Right cardiac atrium (tissue), 5 donors: ENCODE data around the gene CFAP77. TPM values are rescaled to one million over a fixed set of nuclear protein-coding genes. Genes with fewer than 3 reads are reported as not detected.

ENCODE experiments used
- ATAC-seq, 2 donors: fragments of 200-7000 bp; cut with Tn5 transposase; one replicate each; pipeline versions ENCODE4 v1.8.0 to v1.9.1; 2020; ENCODE audit warnings: moderate library complexity in 2 of 2, mild to moderate bottlenecking in 1 of 2
- DNase-seq, 3 donors: peaks; one replicate each; pipeline ENCODE4 v3.0.0-alpha.2; 2020
- H3K27ac ChIP-seq: one replicate; pipeline ENCODE4 v1.5.1; 2013; ENCODE audit warnings: mild to moderate bottlenecking, low read length, control low read depth, moderate library complexity
- H3K27me3 ChIP-seq: one replicate; pipeline ENCODE4 v1.6.1; 2013; ENCODE audit not compliant: control insufficient read depth, insufficient read depth
- H3K4me1 ChIP-seq: one replicate; pipeline ENCODE4 v1.6.1; 2013; ENCODE audit warnings: low read length; ENCODE audit not compliant: control insufficient read depth, insufficient read depth
- H3K4me3 ChIP-seq: one replicate; pipeline ENCODE4 v1.5.1; 2013; ENCODE audit warnings: low read length, control low read depth
- H3K9me3 ChIP-seq: one replicate; pipeline ENCODE4 v1.6.1; 2013; ENCODE audit warnings: low read length; ENCODE audit not compliant: control insufficient read depth
- WGBS: extraction: QIAGEN DNeasy Blood & Tissue Kit; methylation state at CpG from one replicate; pipeline ENCODE4 v1.1.7; 2013; 5-methylcytosine and 5-hydroxymethylcytosine counted together
- intact Hi-C, 4 donors: fragments of 100-400 bp; cut with DNase I; formaldehyde crosslinking; loops; one replicate each; pipeline versions ENCODE4 v1.11.0 to v1.14.0; 2022 to 2023
- polyA plus RNA-seq: library from polyadenylated mRNA; stranded (reverse); fragments of 200-250 nt; gene quantifications from one replicate; pipeline ENCODE4 v1.2.3, GENCODE V29; 2013
- total RNA-seq, 4 donors: library from RNA; stranded (reverse); fragmentation: NEBNext Ultra II Directional; extraction: Animal tissue kit (Norgen Biotek cat#: 25700); gene quantifications; one replicate each; pipeline ENCODE4 v1.2.1, GENCODE V29; 2021
- donor health status: healthy with polysubstance abuse.
- donor health status: DM: no; HTN: yes; CAD: no.
- donor health status: DM: no; HTN: no; CAD: no.
- donor health status: DM: no; HTN: yes; CAD: no; lungs with severe emphysema.
- donor health status: DM: yes; HTN: yes; CAD: no.

The CFAP77 gene
- total and polyA plus RNA-seq, 5 donors = 2.3 to 6.5 (median 4.3) TPM

DNA sequence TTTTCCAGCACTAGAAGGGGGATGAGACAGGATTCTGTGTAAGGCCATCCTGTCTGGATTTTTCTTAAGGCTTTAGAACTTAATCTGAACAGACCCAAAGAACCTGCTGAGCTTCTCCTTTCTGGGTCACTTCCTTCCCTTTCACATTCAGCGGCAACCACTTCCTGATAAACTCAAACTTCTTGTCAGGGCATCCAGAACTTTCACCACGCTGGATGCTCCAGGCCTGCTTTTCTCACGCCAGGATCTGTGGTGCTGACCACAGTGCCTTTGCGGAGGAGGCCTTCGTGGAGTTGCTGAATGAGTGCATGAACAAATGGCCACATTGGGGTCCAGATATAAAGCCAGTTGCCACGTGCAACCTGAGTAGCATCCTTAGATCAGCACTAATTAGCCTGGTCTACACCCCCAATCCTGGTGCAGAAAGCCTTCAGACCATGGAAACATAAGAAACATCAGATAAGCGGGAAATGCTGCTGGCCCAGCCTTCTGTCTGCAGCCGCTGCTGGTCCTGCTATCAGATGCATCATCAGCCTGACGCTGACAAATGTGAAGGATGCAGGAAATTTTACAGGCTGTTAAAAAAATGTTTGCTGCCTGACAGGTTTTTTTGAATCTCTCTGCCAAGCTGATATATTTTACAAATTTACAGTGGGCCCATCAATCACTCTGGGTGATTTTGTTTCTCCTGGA lies 97.1 kb downstream of the CFAP77 start:
- Histone ChIP-seq H3K27me3 (no peaks in the 10 kb centered on the region), H3K9me3 (no peaks in the 10 kb centered on the region), H3K4me3 (no peak overlapping the region), H3K4me1 (no peaks in the 10 kb centered on the region), H3K27ac (no peak overlapping the region)
- DNase-seq (no peak), ATAC-seq (no peak)
- intact Hi-C loops = loop anchor here in 3 of 4 donors (2.0 to 10.0 kb wide), 5 partner anchors 70 to 295 kb away; partner anchors contain the start of gene CFAP77 (in 1 of the 3)
- WGBS = 56% methylated on average over 9 of the region's 9 CpGs

DNA sequence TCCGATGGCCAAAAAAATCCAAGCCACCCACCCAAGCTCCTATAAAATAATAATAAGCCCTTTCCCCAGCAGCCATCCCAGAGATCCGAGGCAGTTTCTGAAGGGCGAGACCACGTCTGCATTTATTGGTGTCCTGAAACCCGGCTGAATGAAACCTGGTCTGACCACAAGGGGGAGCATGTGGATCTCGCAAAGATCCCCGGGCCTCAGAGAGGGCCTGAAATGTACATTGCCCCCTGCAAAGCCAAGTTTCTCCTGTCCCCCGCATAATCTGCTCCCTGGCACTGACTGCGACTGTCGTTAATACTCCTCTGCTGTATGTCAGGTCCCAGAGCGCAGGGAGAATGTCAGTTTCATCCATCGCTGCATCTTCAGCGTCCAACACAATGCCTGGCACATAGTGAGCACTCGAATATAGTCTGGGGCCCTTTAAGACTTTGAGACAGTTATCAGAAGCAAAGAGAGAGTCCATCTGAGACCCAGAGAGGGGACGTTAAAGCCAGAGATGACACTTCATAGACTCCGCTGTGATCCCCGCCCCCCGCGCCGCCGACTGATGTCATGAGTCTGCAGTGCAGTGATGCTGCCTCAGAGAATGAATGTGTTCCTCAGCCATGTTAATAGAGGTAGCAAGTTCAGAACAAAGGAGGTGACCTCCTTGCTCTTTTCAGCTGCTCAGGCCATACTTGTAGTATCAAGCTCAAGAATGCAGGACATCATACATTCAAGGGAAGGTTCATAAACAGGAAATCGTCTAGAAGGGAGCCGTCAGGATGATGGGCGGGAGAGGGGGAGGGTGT lies 97.9 kb downstream of the CFAP77 start:
- Histone ChIP-seq H3K27me3 (no peaks in the 10 kb centered on the region), H3K4me1 (no peaks in the 10 kb centered on the region), H3K4me3 (no peak overlapping the region), H3K9me3 (no peaks in the 10 kb centered on the region), H3K27ac (no peak overlapping the region)
- 43% methylated on average over 24 of the region's 24 CpGs for WGBS
- intact Hi-C loops = loop anchor here in 3 of 4 donors (2.0 to 10.0 kb wide), 6 partner anchors 67 to 294 kb away; partner anchors contain the start of gene CFAP77 (in 1 of the 3)
- peak; percentile 46 to 65 for ATAC-seq
- peak in 2 of 3 donors; percentile 48 to 84 for DNase-seq

DNA sequence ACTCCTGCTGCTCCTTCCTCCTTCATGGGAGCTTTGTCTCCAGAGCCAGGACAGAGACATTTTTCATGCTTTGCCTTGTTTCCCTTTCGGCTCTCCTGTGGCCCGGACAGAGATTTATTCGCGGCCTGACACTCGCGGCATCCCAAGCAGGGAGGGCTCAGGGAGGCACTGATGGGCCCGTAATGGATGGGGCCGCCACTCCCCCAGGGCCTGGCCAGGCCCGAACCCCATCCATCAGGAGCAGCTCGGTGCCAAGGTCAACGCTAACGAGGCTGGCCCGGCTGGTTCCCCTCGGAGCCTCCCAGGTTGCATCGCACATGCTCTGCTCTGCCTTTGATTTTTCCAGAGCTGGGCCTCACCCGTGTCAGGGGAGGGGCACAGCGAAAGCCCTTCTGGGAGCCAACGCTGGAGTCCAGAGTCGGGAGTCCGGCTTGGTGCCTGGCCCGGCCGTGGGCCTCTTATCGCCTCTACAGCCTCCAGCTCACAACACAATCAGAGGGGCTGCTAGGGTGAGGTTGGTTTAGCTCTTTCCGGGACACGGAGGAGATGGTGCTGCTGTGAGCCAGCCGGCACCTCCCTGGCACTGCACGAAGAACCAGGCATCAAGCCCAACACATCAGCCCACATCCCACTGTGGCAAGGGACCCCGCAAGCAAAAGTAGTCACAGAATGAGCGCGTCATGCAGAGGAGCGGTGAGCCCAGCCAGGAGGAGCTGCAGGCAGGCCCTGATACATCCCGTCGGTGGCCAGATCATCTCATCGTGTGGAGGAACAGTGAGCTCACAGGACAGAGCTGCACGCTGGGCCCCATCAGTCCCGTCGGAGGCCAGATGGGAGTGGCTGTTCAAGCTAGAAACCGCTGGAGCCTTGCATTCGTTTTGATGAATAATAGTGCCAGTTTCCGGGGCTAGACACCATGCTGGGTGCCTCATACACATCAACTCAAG lies 100.2 kb downstream of the CFAP77 start:
- Histone ChIP-seq H3K9me3 (no peaks in the 10 kb centered on the region), H3K27me3 (no peaks in the 10 kb centered on the region), H3K4me3 (no peak overlapping the region), H3K4me1 (no peaks in the 10 kb centered on the region), H3K27ac (no peak overlapping the region)
- intact Hi-C loops = loop anchor here (2.0 to 10.0 kb wide), 6 partner anchors 55 to 292 kb away; partner anchors contain the start of gene CFAP77 (in 1 of the 4)
- no peak for DNase-seq
- ATAC-seq = no peak
- 57% methylated on average over 40 of the region's 40 CpGs for WGBS

DNA sequence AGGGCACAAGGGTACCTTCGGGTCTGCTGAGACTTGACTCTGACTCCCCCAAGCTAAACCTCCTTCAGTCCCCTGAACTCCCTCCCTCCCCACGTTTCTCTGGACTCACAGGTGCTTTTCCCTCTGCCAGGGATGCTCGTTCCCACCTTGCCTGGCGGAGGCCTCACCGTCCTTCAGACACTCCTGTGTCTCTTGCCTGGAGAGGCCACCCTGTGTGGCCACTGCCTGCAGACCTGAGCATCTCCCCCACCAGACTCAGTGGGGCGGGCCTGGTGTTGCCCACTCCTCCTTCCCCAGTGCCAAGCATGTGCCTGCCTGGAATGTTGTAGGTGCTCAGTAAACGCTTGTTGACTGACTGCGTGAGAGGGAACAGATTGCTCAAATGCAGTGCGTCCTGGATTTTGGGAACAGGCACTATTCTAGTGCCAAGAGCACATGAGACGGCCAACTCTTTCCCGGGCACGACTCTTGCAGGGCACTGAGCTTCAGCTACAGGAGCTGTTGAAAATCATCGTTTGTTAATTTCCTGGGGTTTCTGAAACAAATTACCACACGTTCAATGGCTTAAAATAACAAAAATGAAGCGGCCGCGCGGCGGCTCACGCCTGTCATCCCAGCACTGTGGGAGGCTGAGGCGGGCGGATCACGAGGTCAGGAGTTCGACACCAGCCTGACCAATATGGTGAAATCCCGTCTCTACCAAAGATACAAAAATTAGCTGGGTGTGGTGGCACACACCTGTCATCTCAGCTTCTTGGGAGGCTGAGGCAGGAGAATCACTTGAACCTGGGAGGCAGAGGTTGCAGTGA lies 101.4 kb downstream of the CFAP77 start:
- Histone ChIP-seq H3K27me3 (no peaks in the 10 kb centered on the region), H3K4me3 (no peak overlapping the region), H3K27ac (no peak overlapping the region), H3K4me1 (no peaks in the 10 kb centered on the region), H3K9me3 (no peaks in the 10 kb centered on the region)
- 88% methylated on average over 25 of the region's 25 CpGs for WGBS
- intact Hi-C loops = loop anchor here in 1 of 4 donors (10.0 kb wide), 1 partner anchor 53 kb away; no protein-coding TSS in a partner anchor
- no peak for DNase-seq
- ATAC-seq = no peak

DNA sequence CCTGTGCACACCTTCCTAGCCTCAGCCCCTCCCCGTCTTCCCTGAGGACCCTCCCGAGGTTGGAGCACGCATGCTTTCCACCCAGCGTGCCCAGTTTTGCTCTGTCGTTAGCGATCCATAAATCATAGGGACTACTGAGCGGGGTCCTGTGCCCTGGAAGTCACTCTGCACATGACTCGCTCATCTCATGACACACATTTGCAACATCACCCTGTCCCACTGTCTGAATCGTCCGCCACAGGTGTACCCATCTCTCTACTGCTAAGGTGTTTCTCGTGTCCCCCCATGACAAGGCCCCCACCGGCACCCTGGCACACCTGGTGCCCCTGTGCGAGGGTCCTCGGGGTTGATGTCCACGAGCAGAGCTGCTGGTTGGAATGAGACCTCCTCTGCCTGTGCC lies 103.4 kb downstream of the CFAP77 start:
- no peak overlapping the region for H3K27ac ChIP-seq
- intact Hi-C loops = loop anchor here in 1 of 4 donors (10.0 kb wide), 1 partner anchor 51 kb away; no protein-coding TSS in a partner anchor
- WGBS = 88% methylated on average over 15 of the region's 15 CpGs
- H3K4me3 ChIP-seq = no peak overlapping the region
- H3K9me3 ChIP-seq = no peaks in the 10 kb centered on the region
- no peaks in the 10 kb centered on the region for H3K4me1 ChIP-seq
- ATAC-seq (no peak), DNase-seq (no peak)
- no peaks in the 10 kb centered on the region for H3K27me3 ChIP-seq

DNA sequence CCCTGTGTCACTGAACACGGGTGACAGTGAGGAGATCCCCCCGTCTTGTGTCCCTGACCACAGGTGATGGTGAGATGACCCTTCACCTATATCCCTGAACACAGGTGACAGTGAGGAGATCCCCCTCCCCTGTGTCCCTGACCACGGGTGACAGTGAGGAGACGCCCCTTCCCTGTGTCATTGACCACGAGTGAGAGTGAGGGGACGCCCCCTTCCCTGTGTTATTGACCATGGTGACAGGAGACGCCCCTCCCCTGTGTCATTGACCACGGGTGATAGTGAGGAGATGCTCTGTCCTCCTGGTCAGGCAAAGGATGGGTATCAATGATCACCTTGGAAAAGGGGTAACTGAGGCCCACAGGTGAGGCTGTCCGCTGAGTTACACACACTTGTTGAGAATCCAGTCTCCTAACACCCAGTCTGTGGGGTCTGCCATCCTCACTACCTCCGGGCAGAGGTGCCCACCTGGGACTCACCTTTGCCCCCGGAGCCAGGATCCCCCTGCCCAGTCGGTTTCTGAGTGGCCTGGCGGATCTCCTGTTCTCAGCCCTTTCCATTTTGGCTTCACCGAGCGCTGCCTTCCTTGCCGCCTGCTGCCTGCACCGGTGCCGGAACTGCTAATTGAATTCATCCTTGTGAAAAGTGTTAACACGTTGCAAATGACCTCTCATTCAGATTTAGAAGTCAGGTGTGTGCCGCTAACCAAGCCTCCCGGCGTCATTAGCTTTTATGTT lies 104.2 kb downstream of the CFAP77 start:
- WGBS = 59% methylated on average over 22 of the region's 22 CpGs
- ATAC-seq (no peak), DNase-seq (no peak)
- Histone ChIP-seq H3K9me3 (no peaks in the 10 kb centered on the region), H3K4me1 (no peaks in the 10 kb centered on the region), H3K27ac (no peak overlapping the region), H3K4me3 (no peak overlapping the region), H3K27me3 (no peaks in the 10 kb centered on the region)
- intact Hi-C loops = loop anchor here in 1 of 4 donors (10.0 kb wide), 1 partner anchor 51 kb away; no protein-coding TSS in a partner anchor

DNA sequence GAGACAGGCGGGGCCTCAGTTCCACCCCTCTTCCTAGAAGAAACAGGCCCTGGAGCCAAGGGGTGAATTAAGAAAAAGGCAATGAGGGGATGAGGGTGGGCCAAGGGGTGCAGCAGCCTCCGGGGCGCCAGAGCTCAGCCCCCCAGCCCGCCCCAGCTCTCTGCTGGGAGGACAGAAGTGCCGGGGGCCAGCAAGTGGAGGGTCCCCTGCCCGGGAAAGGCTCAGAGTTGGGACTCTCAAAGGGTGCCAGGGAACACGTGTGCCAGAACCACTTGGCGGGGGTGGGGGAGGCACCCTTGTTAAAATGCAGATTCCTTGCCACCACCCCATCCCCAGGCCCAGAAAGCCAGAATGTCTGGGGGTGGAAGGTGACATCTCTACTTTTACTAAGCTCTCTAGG lies 104.8 kb downstream of the CFAP77 start:
- WGBS = 53% methylated on average over 8 of the region's 8 CpGs
- Histone ChIP-seq H3K9me3 (no peaks in the 10 kb centered on the region), H3K4me1 (no peaks in the 10 kb centered on the region), H3K4me3 (no peak overlapping the region), H3K27me3 (no peaks in the 10 kb centered on the region), H3K27ac (no peak overlapping the region)
- ATAC-seq (no peak), DNase-seq (no peak)
- intact Hi-C loops = loop anchor here in 1 of 4 donors (10.0 kb wide), 1 partner anchor 50 kb away; no protein-coding TSS in a partner anchor

DNA sequence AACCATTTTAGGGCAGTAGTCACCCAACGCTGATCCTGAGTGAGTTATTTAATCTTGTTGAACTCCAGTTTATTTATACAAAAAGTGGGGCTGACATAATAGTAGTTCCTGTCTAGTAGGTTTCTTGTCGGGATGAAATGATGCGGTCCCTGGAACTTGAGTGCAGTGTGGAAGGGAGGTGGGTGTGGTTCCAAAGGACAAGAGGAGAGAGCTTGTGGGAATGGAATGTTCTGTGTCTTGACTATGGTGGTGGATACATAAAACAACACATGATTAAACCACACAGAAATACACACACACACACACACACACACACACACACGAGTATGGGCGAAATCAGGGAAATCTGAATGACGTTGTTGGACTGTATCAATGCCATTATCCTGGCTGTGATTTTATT lies 106.3 kb downstream of the CFAP77 start:
- Histone ChIP-seq H3K4me3 (no peak overlapping the region), H3K27ac (no peak overlapping the region), H3K27me3 (no peaks in the 10 kb centered on the region), H3K9me3 (no peaks in the 10 kb centered on the region), H3K4me1 (no peaks in the 10 kb centered on the region)
- DNase-seq = no peak
- intact Hi-C loops = loop anchor here in 1 of 4 donors (10.0 kb wide), 1 partner anchor 48 kb away; no protein-coding TSS in a partner anchor
- 79% methylated on average over 6 of the region's 6 CpGs for WGBS
- no peak for ATAC-seq

DNA sequence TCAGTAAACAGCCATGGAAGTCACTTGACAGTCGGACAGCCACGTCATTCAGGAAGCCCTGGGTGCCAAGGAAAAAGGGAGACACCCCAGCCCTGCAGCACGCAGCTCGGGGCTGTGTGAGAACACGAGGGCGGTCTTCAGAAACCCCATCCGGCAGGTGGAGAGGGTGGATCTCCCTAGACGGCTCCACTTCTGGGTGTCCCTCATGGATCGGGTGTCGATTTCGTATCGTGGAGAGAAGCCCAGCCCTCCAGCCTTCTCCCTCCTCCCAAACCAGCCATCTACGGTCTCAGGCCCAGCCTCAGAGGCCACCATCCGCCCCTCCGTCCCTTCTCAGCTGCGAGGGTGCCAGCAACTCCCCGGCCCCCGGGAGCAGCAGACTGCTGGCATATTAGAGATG lies 106.9 kb downstream of the CFAP77 start:
- intact Hi-C loops = loop anchor here in 1 of 4 donors (10.0 kb wide), 1 partner anchor 48 kb away; no protein-coding TSS in a partner anchor
- Histone ChIP-seq H3K9me3 (no peaks in the 10 kb centered on the region), H3K27ac (no peak overlapping the region), H3K27me3 (no peaks in the 10 kb centered on the region), H3K4me3 (no peak overlapping the region), H3K4me1 (no peaks in the 10 kb centered on the region)
- no peak for DNase-seq
- ATAC-seq = no peak
- WGBS = 56% methylated on average over 18 of the region's 18 CpGs
